ENCODE data around the gene PIM1.
"Not testable (repeated sequence)": the region's sequence is repeated elsewhere in the genome, so short reads cannot be mapped to it uniquely, and the experiment has no call there.

DNA sequence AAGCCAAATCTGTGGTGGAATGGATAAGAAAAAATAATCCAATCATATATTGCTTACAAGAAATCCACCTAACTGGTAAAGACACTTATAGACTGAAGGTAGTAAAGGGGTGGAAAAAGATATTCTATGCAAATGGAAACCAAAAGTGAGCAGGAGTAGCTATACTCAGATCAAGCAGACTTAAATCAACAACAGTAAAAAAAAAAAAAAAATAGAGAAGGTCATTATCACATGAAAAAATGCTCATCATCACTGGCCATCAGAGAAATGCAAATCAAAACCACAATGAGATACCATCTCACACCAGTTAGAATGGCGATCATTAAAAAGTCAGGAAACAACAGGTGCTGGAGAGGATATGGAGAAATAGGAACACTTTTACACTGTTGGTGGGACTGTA is 24.9 kb downstream of the PIM1 start:
- not testable (repeated sequence) for TF ChIP-seq POLR2A (IDR thresholded peaks at IDR 0.05; ENCODE audit: low read depth, low read length); POU2F2 (IDR thresholded peaks at IDR 0.05; ENCODE audit: low read depth, low read length); POLR2AphosphoS5 (IDR thresholded peaks at IDR 0.05; ENCODE audit: low read depth, low read length); TAF1 (IDR thresholded peaks at IDR 0.05; ENCODE audit: low read depth, low read length); PAX5 (IDR thresholded peaks at IDR 0.05; ENCODE audit: insufficient read depth, low read length, severe bottlenecking); SPI1 (IDR thresholded peaks at IDR 0.05; ENCODE audit: low read depth, low read length)
